Neuronal stem cell (in vitro differentiated cells): ENCODE data around the gene NUDT22.

Experiments
- DNase-seq: peaks from one replicate; pipeline ENCODE4 v3.0.0-alpha.2; 2013; ENCODE audit warnings: low spot score
- H2AFZ ChIP-seq: one replicate; pipeline ENCODE4 v1.6.1; 2013; ENCODE audit warnings: mild to moderate bottlenecking, low read length, inconsistent platforms
- H2AK5ac ChIP-seq: 2 replicates; pipeline ENCODE4 v1.6.1; 2013; ENCODE audit warnings: low read depth, mild to moderate bottlenecking, inconsistent platforms, low read length, moderate library complexity, mixed read lengths
- H2BK120ac ChIP-seq: 2 replicates; pipeline ENCODE4 v1.6.1; 2013; ENCODE audit warnings: low read depth, mild to moderate bottlenecking, inconsistent platforms, low read length, moderate library complexity, mixed read lengths
- H2BK12ac ChIP-seq: one replicate; pipeline ENCODE4 v1.6.1; 2013; ENCODE audit warnings: low read length, inconsistent platforms
- H2BK15ac ChIP-seq: 2 replicates; pipeline ENCODE4 v1.6.1; 2013; ENCODE audit warnings: mild to moderate bottlenecking, low read length, inconsistent platforms, mixed read lengths
- H2BK5ac ChIP-seq: one replicate; pipeline ENCODE4 v1.6.1; 2013; ENCODE audit warnings: inconsistent platforms, mild to moderate bottlenecking, low read length, moderate library complexity
- H3K14ac ChIP-seq: one replicate; pipeline ENCODE4 v1.6.1; 2013; ENCODE audit warnings: low read length, inconsistent platforms
- H3K18ac ChIP-seq: 2 replicates; pipeline ENCODE4 v1.6.1; 2013; ENCODE audit warnings: low read length, inconsistent platforms
- H3K23ac ChIP-seq: 2 replicates; pipeline ENCODE4 v1.6.1; 2013; ENCODE audit warnings: low read depth, mild to moderate bottlenecking, mixed read lengths, low read length, inconsistent platforms; ENCODE audit not compliant: poor library complexity
- H3K27ac ChIP-seq: replicated peaks from 3 replicates; pipeline ENCODE4 v1.5.1; 2013; ENCODE audit warnings: low read length, inconsistent platforms
- H3K27me3 ChIP-seq, 3 experiments: 2 replicates each; pipeline ENCODE4 v1.6.1; 2013; ENCODE audit warnings: low read length in 3 of 3, mild to moderate bottlenecking in 2 of 3, inconsistent platforms in 1 of 3, low read depth in 1 of 3, mixed read lengths in 1 of 3, moderate library complexity in 1 of 3; ENCODE audit not compliant: control insufficient read depth in 3 of 3, insufficient read depth in 3 of 3
- H3K36me3 ChIP-seq, 2 donors: replicated peaks in 1 of 2; 2 replicates each; pipeline ENCODE4 v1.6.1; 2013; ENCODE audit warnings: low read length in 2 of 2; ENCODE audit not compliant: control insufficient read depth in 2 of 2, insufficient read depth in 2 of 2
- H3K4ac ChIP-seq: 2 replicates; pipeline ENCODE4 v1.6.1; 2013; ENCODE audit warnings: inconsistent platforms, mild to moderate bottlenecking, low read length, moderate library complexity
- H3K4me1 ChIP-seq, 2 donors: 1 replicate in 1 of 2; 2 replicates in 1 of 2; pipeline ENCODE4 v1.6.1; 2013; ENCODE audit warnings: low read length in 2 of 2, low read depth in 1 of 2; ENCODE audit not compliant: control insufficient read depth in 2 of 2, insufficient read depth in 1 of 2
- H3K4me2 ChIP-seq: one replicate; pipeline ENCODE4 v1.6.1; 2013; ENCODE audit warnings: mild to moderate bottlenecking, low read length, inconsistent platforms; ENCODE audit not compliant: insufficient read depth, poor library complexity, severe bottlenecking
- H3K4me3 ChIP-seq, 2 donors: 2 replicates each; pipeline ENCODE4 v1.5.1; 2013; ENCODE audit warnings: low read length in 2 of 2, mild to moderate bottlenecking in 2 of 2, inconsistent platforms in 1 of 2, moderate library complexity in 1 of 2
- H3K79me1 ChIP-seq: one replicate; pipeline ENCODE4 v1.6.1; 2013; ENCODE audit warnings: low read depth, mild to moderate bottlenecking, inconsistent platforms, low read length, moderate library complexity
- H3K9ac ChIP-seq: one replicate; pipeline ENCODE4 v1.6.1; 2013; ENCODE audit warnings: mild to moderate bottlenecking, low read depth, low read length, inconsistent platforms; ENCODE audit not compliant: poor library complexity
- H3K9me3 ChIP-seq, 2 donors: replicated peaks in 1 of 2; 2 replicates each; pipeline versions ENCODE3 to v1.6.1; 2013; ENCODE audit warnings: low read length in 2 of 2, mild to moderate bottlenecking in 2 of 2, inconsistent platforms in 1 of 2, low read depth in 1 of 2, mixed read lengths in 1 of 2, moderate library complexity in 1 of 2; ENCODE audit not compliant: control insufficient read depth in 2 of 2, insufficient read depth in 1 of 2
- H4K8ac ChIP-seq: one replicate; pipeline ENCODE4 v1.6.1; 2013; ENCODE audit warnings: low read depth, mild to moderate bottlenecking, inconsistent platforms, low read length, moderate library complexity
- H4K91ac ChIP-seq: one replicate; pipeline ENCODE4 v1.6.1; 2013; ENCODE audit warnings: low read length, low read depth, mild to moderate bottlenecking, inconsistent platforms; ENCODE audit not compliant: poor library complexity
- WGBS, 2 donors: extraction: QIAGEN DNeasy Blood & Tissue Kit; methylation state at CpG; one replicate each; pipeline ENCODE4 v1.1.7; 2013; ENCODE audit warnings: missing lambda C conversion rate in 2 of 2, mixed read lengths in 1 of 2; ENCODE audit not compliant: insufficient read length in 2 of 2, insufficient replicate concordance in 1 of 2; ENCODE audit errors: extremely low coverage in 2 of 2; 5-methylcytosine and 5-hydroxymethylcytosine counted together

NUDT22 gene

GRCh38 chr11:64263021-64263946, 37.2 kb downstream of the NUDT22 start:
- WGBS, 2 donors, result no CpG with 5 or more reads among the region's 29 CpGs
- H4K91ac ChIP-seq, result no peak overlapping the region

GRCh38 chr11:64263947-64264317, 37.9 kb downstream of the NUDT22 start:
- H3K4ac ChIP-seq, result peak overlapping the region; percentile 53
- H3K14ac ChIP-seq, result no peak overlapping the region
- H4K91ac ChIP-seq, result no peak overlapping the region
- no peaks in the 10 kb centered on the region for H3K9me3 ChIP-seq
- H3K4me1 ChIP-seq, result peaks cover 4 to 11% of the 10 kb centered on the region in 2 donors
- no peak overlapping the region for H2AFZ ChIP-seq
- no peaks in the 10 kb centered on the region for H3K27me3 ChIP-seq
- peaks cover 40 to 71% of the 10 kb centered on the region in 2 donors for H3K36me3 ChIP-seq
- no CpG with 5 or more reads among the region's 8 CpGs for WGBS, 2 donors
- no peak overlapping the region for H3K18ac ChIP-seq
- H3K9ac ChIP-seq, result no peak overlapping the region
- no peak for DNase-seq
- H3K23ac ChIP-seq, result no peak overlapping the region
- peaks cover 5% of the 10 kb centered on the region for H3K79me1 ChIP-seq
- no peak overlapping the region for H2BK15ac ChIP-seq
- H3K4me2 ChIP-seq, result peak overlapping the region; percentile 2
- no peak overlapping the region for H4K8ac ChIP-seq
- no peak overlapping the region for H3K27ac ChIP-seq
- no peak overlapping the region for H2BK12ac ChIP-seq
- peak overlapping the region; percentile 70 for H2AK5ac ChIP-seq
- H3K4me3 ChIP-seq, result no peak overlapping the region
- no peak overlapping the region for H2BK120ac ChIP-seq
- peak overlapping the region; percentile 82 for H2BK5ac ChIP-seq

More at GRCh38 chr11:64263021-64263946, 37.2 kb downstream of the NUDT22 start:
- H3K14ac ChIP-seq, result no peak overlapping the region
- H3K79me1 ChIP-seq, result peaks cover 5% of the 10 kb centered on the region
- DNase-seq, result no peak
- H3K4me3 ChIP-seq, result no peak overlapping the region
- peak overlapping the region; percentile 54 for H3K18ac ChIP-seq
- peaks cover 45 to 78% of the 10 kb centered on the region in 2 donors for H3K36me3 ChIP-seq
- no peak overlapping the region for H3K4ac ChIP-seq
- no peak overlapping the region for H2AFZ ChIP-seq
- H2BK120ac ChIP-seq, result no peak overlapping the region
- peaks cover 0 to 4% of the 10 kb centered on the region in 2 donors for H3K4me1 ChIP-seq
- H3K9me3 ChIP-seq, result no peaks in the 10 kb centered on the region
- no peaks in the 10 kb centered on the region for H3K27me3 ChIP-seq
- H3K4me2 ChIP-seq, result peak overlapping the region; percentile 2
- H3K27ac ChIP-seq, result peak overlapping the region; percentile 41
- no peak overlapping the region for H2BK12ac ChIP-seq
- H4K8ac ChIP-seq, result peak overlapping the region; percentile 76
- H3K23ac ChIP-seq, result no peak overlapping the region
- peak overlapping the region; percentile 36 for H2AK5ac ChIP-seq
- peak overlapping the region; percentile 72 for H3K9ac ChIP-seq
- H2BK5ac ChIP-seq, result peak overlapping the region; percentile 82
- H2BK15ac ChIP-seq, result no peak overlapping the region

- Histone ChIP-seq H2BK120ac (no peak overlapping the region), H3K4ac (peak overlapping the region; percentile 53), H2AK5ac (peak overlapping the region; percentile 70), H3K23ac (no peak overlapping the region), H4K8ac (peak overlapping the region; percentile 43), H2BK5ac (peak overlapping the region; percentile 82), H3K9ac (peak overlapping the region; percentile 30), H3K36me3 (peaks cover 37 to 67% of the 10 kb centered on the region in 2 donors), H3K79me1 (peaks cover 5% of the 10 kb centered on the region), H2BK15ac (no peak overlapping the region), H3K14ac (no peak overlapping the region), H3K27me3 (no peaks in the 10 kb centered on the region), H3K4me2 (no peak overlapping the region), H2AFZ (no peak overlapping the region), H3K4me1 (peaks cover 7 to 11% of the 10 kb centered on the region in 2 donors), H3K4me3 (no peak overlapping the region), H3K9me3 (no peaks in the 10 kb centered on the region), H4K91ac (no peak overlapping the region), H3K27ac (no peak overlapping the region), H2BK12ac (no peak overlapping the region), H3K18ac (peak overlapping the region; percentile 8)
- WGBS, 2 donors, result no CpG with 5 or more reads among the region's 10 CpGs
- DNase-seq, result no peak
Measured at GRCh38 chr11:64264371-64264852, 38.3 kb downstream of the NUDT22 start.
